GM21390 (cell line): ENCODE results near the gene OR10AD1.
"Not testable (repeated sequence)": the region's sequence is repeated elsewhere in the genome, so short reads cannot be mapped to it uniquely, and the experiment has no call there.

Experiments used
- ATAC-seq: cut with Tn5 transposase; IDR thresholded peaks from one replicate; pipeline ENCODE4 v1.9.1; 2021; ENCODE audit not compliant: unreplicated experiment

OR10AD1 gene, protein sequence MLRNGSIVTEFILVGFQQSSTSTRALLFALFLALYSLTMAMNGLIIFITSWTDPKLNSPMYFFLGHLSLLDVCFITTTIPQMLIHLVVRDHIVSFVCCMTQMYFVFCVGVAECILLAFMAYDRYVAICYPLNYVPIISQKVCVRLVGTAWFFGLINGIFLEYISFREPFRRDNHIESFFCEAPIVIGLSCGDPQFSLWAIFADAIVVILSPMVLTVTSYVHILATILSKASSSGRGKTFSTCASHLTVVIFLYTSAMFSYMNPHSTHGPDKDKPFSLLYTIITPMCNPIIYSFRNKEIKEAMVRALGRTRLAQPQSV

DNA sequence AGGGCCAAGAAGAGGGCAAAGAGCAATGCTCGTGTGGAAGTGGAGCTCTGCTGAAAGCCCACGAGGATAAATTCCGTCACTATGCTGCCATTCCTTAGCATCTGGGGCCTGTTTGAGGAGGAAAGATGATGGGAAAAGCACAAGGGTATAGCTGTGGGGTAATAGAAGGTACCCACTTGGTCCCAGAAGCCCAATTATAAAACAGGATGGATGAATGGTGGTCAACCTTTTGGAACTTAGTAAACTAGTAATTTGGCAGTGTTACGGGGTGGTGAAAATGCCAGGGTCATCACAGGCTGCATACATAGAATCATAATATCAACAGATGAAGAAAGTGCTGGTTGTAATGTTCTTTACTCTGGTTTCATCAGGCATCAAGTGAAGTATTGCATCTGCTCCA is at the start of gene OR10AD1:
Gene OR10AD1, minus strand, starts transcription at position 101 of the 400 bp plus-strand sequence. Its CDS starts 0 bp downstream, at position 101.
- no peak for ATAC-seq

DNA sequence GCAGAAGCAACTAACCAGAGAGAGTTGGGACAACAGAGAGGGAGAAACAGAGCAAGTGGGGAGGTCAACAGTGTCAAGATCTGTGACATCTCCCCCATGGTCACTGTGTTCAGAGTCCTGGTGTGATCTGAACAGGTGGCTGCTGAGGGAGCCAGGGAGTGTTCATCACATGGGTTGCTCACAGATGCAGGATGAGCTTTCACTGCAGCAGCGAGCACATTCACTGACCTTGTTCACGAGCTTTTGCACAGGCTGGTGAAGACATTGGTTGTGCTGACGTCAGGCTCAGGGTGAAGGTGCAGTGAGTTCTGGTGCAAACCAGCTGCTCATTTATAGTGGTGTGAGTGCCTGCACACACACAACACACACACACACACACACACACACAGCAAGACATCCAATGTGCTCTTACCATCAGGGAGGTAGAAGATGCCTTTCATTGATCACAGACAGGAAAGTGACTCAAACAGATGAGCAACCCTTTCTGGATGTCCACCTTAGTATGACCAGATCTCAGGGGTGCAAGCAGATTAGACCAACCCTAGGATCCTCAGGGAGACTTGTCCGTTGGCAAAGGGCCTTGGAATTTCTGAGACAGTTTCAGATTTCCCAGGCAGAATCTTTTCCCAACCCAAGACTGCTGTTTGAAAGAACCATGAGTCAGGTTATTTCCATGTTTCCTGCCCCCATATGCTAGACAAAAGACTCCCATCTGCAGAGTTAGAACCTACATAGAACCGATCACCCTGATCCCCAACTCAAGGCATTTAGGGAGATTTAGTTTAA is 44.3 kb upstream of the OR10AD1 start:
- ATAC-seq, result no peak

DNA sequence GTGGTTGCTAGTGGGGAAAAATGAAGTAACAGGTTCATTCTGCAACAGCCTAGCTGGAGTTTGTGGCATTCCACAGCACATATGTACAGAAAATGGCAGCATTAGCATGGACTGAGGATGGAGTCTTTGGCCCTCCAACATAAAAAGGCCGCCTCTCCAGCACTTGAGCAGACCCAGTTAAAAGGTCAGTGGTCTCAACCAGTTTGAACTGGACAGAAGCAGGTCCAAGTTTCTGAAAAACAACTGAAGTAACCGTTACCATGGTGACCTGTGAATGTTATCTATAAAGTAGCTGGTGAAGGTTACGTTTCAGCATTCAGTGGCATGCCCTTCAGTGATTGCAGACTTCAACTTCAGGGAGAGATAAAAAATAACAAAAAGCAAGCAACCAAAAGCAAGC is 34.1 kb upstream of the OR10AD1 start:
- no peak for ATAC-seq

DNA sequence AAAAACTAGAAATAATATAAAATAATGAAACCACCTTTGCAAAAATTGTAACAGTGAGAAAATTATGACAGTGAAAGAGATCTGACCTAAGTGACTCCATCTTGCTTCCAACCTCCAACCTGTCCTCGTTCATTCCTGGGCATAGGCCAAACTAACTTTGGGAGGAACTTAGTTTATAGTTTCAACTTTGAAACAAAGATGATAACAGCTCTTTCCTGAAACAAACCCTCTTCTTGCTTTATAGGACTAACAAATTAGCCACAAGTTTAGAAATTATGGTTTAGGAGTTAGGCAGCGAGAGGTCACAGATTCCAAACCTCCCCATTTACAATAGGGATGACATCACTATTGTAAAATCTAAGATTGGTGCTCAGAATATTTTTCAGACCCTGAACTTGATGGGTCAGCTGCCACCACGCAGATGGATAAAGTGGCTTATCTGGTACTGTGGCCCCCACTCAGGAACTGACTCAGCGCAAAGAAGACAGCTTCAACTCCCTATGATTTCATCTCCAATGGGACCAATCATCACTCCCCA is 32.8 kb upstream of the OR10AD1 start:
- no peak for ATAC-seq

DNA sequence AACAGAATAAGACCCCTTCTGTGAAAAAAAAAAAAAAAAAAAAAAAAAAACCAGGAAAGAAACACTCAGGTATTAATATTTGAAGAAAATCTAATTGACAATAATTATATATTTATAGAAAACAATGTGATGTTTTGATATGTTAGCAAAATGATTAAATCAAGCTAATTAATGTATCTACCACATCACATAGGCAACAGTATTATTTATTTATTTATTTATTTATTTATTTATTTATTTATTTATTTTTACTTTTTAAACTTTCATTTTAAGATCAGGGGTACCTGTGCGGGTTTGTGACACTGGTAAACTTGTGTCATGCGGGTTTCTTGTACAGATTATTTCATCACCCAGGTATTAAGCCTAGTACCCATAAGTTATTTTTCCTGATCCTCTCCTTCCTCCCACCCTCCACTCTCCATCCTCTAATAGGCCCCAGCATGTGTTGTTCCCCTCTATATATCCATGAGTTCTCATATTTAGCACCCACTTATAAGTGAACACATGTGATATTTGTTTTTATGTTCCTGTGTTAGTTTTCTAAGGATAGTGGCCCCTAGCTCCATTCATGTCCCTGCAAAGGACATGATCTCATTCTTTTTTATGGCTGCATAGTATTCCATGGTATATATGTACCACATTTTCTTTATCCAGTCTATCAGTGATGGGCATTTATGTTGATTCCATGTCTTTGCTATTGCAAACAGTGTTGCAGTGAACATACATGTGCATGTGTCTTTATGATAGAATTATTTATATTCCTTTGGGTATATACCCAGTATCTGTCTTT is 28.3 kb upstream of the OR10AD1 start:
- not testable (repeated sequence) for ATAC-seq

DNA sequence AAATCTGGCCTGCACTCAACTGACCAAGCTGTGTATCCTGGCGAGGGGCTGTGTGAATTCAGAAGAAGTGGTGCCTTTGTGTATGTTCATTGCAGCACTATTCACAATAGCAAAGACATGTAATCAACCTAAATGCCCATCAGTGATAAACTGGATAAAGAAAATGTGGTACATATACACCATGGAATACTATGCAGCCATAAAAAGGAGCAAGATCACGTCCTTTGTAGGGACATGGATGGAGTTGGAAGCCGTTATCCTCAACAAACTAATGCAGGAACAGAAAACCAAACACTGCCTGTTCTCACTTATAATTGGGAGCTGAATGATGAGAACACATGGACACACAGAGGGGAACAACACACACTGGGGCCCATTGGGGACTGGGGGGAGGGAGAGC is 21.4 kb upstream of the OR10AD1 start:
- ATAC-seq, result not testable (repeated sequence)

DNA sequence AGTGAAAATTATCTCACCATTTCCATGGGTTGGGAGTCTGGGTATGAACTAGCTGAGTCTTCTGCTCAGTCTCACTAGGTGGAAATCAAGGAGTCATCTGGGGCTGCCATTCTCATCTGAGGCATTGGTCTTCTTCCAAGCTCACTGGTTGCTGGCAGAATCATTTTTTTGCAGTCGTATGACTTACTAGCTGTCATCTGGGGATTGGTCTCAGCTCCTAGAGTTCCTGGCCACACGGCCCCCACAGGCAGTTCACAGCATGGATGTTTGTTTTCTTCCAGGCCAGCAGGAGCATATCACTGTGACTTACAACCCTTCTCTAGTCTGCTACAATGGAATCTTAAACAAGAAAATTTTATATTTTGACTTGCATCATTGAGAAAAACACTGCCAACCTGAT is 18.6 kb upstream of the OR10AD1 start:
- ATAC-seq, result no peak

DNA sequence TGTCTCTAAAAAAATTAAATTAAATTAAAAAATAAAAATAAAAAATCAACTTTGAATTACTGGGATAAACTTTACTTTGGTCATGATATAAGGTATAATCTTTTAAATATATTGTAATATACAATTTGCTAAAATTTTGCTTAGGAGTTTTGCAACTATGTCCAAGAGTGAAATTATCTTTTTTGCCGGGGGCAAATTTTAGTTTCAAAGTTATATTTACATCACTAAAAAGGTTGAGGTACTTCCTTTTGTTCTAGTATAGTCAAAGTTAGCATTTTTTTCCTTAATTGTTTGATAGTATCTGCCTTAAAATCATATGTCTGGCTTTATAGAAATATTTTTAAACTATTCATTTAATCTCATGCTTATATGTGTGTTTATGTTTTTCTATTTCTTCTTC is 17.6 kb upstream of the OR10AD1 start:
- no peak for ATAC-seq

DNA sequence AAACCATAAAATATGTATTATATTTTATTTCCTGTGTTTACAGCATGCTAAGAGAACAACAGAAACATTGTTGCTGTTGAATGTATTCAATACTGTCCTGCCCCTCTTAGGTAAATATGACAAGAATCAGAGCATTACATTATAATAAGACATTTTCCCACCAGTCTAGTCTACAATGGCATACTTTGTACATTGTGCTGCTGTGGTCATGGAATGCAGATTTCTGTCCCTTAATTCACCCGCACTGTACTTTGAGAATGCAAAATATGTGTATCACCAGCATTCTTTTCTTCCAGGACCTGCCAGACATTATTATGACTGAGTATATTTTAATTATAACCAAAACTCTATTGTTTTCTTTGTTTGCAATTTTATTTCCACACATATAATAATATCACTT is 16.5 kb upstream of the OR10AD1 start:
- ATAC-seq, result no peak

DNA sequence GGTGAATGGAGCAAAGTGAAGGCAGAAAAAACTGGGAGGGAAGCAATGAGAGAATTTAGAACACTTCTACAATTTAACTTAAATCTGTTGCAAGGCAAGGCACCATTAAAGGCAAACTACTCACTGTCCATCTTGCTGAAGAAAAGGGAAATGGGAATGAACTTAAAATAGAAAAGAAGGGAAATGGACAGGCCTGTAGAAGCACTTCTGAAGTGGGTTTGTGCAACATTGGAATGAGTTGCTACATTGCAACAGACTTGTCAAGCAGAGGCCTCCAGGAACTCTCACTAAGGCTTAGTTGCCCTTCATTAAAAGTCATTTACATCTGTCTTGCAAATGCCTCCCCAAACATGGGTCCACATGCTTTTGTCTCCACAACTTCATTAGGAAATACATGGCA is 13.7 kb upstream of the OR10AD1 start:
- ATAC-seq, result no peak

DNA sequence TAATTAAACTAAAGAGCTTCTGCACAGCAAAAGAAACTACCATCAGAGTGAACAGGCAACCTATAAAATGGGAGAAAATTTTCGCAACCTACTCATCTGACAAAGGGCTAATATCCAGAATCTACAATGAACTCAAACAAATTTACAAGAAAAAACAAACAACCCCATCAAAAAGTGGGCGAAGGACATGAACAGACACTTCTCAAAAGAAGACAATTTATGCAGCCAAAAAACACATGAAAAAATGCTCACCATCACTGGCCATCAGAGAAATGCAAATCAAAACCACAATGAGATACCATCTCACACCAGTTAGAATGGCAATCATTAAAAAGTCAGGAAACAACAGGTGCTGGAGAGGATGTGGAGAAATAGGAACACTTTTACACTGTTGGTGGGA is 6.4 kb upstream of the OR10AD1 start:
- ATAC-seq, result not testable (repeated sequence)

DNA sequence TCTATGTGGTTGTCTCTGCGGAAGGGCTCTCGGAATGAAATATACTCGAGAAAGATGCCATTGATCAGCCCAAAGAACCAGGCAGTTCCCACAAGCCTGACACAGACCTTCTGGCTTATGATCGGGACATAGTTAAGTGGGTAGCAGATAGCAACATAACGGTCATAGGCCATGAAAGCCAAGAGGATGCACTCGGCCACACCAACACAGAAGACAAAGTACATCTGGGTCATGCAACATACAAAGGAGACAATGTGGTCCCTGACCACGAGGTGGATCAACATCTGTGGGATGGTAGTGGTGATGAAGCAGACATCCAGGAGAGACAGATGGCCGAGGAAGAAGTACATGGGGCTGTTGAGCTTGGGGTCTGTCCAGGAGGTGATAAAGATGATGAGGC is 326 bp downstream of the OR10AD1 start:
- no peak for ATAC-seq

DNA sequence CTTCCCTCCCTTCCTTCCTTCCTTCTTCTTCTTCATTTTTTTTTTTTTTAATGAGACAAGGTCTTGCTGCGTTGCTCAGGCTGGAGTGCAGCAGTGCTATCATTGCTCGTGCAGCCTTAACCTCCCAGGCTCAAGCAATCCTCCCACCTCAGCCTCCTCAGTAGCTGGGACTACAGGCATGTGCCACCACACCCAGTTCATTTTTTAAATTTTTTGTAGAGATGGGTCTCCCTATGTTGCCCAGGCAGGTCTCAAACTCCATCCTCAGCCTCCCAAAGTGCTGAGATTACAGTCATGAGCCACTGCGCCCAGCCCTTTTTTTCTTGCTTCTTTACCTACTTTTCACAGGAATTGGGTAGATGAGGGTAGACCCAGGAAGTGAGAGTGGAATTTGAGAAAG is 1.6 kb downstream of the OR10AD1 start:
- ATAC-seq, result no peak

DNA sequence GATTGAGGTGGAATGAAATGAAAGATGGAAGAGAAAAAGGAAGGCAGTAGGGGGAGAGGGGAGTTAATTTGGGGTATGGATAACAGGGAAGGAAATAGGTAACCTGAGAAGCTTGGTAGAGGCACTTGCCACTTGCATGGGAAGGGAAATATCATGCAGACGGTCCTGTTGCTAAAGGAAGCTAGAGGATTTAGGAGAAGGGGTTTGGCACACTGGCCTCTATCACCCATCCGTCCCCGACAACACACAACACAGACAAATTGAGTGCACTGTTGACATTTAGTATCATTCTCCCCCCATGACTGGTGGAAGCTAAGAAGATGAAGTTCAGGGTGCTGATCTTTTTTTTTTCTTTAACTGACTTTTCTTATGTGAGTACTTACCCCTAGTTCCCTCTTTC is 2.0 kb downstream of the OR10AD1 start:
- ATAC-seq, result no peak

DNA sequence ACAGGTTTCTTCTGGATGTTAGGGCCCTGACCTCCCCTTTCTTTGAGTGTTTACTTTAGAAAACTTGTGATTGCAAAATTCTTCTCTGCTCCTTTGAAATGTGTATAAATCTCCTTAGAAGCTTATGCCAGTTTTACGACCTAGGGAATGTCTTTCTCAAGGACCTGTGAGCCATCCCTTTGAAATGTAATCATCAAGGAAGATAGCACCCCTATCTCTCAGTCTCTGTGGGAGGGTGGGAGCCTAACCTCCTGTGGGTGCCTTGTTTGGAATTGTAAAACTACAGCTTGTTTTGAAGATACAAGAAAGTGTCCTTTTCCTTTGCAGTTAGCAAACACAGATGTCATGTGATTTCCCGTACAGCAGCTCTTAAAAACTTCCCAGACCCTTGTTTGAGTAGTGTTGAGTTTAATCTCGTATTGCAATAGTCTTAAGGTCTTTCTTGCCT is 3.3 kb downstream of the OR10AD1 start:
- no peak for ATAC-seq

DNA sequence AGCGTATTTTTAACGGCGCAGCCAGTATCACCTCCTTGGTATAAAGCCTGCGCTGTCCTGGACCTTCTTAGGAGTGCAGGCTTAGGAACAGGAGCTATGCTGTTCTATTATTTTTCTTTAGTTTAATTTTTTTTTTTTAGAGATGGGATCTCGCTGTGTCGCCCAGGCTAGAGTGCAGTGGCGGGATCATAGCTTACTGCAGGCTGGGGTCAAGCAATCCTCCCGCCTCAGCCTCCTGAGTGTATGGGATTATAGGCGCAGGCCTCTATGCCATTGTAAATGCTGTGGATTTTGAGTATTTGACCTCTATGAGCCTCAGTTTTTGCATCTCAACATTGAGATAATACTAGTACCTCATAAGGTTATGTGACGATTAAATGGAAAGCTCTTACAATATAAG is 4.1 kb downstream of the OR10AD1 start:
- ATAC-seq, result no peak

DNA sequence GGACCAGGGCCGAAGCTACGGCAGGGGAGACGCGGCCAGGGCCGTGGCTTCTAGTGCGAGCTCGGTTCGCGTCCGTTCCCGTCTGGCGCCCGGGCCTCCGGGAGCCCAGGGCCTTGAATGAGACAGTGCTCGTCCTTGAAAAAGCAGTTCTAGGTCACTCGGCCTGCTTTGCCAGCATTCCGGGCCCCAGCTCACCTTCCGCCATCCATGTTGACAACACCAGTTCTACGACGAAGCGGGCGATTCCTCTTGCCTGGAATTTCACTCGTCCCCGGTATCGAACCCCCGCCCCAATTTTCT is 4.5 kb downstream of the OR10AD1 start:
- peak; percentile 5 for ATAC-seq

DNA sequence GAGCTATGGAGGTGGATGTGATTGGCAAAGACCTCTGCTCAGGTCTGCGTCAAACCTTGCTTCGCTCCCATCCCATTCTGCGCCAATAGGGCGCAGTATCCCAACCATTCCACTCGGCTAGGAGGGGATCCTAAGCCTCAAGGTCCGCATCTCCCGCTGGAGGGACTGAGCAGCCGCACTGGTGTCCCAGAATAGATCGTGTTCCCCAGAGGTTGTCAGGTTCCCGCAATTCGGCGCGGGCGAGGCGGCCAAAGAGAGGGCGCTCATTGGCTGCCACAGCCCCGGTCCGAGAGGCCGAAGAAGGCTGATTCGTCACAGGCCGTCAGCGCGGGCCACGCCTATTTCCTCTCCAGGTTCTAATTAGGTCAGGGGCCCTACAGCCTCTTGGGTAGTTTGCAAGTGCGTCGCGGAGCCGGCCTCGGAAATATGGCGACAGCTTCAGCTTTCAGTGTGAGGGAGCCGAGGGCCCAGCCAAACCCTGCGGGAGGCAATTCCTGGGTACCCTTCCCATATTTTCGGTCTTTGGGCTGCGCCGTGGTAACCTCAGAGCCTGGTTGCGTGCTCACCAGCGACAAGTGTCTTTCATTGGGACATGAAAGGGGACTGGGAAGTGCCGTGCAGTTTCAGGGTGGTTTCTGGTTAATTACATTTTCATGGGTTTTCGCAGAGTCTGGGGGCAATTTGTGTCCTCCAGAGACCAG is 5.0 kb downstream of the OR10AD1 start:
- ATAC-seq, result peak; percentile 99

DNA sequence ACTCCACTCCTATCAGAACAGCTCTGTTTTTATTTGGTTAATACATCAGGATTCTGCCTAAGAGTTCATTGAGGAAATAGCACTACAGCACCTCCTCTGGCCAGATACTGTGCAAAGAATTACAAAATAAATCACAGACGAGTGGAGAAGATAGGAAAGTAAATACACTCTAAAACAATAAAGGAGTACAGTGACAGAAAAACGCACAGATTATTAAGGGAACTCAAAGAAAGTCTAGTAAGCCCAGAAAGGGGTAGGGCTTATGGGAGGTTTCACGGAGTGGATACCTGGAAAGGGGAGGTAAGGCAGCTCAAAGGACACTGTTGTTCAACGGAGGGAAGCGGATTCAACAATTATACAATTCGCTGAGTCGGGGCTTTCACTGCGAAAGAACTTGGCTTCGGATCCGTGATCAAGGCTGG is 5.5 kb downstream of the OR10AD1 start:
- peak; percentile 24 for ATAC-seq

DNA sequence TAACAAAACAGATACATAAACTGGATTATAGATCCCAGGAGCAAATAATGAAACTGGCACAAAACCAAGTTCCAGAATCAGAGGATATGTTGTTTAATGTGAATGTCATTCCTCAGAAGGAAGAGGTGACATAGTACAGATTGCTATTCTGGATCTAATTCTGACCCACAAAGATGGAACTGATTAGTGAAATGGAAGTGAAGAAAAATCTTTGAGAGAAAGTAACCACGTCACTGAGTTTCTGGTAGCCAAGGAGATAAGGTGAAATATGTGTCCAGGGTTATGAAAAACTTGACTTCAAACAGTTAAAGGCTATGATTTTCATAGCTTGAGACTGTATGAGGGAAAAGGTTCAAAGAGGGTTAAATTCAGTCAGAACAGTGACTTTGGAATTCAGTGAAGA is 8.3 kb downstream of the OR10AD1 start:
- no peak for ATAC-seq

DNA sequence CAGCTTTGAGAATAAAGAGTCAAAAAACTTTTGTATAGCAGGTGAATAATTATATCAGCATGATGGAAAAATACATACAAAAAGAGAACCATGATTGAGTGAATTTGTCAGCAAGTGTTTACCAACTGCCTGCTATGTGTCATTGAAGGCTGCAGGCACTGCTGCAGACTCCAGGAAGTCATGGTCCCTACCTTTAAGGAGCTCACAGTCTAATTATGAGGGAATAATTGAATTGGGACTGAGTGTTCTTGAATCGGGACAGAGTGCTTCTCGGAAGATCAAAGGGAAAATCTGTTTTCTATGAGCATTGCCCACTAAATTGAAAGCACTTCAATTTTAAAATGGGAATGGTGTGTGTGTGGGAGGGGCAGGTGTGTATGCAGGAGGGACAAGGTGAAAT is 9.5 kb downstream of the OR10AD1 start:
- ATAC-seq, result no peak
